ENCODE results near the gene SAMD13. TPM values are rescaled to one million over a fixed set of nuclear protein-coding genes. Genes with fewer than 3 reads are reported as not detected.

Gene SAMD13
- total and polyA plus RNA-seq, 2 of the 8 experiments (the other 6 are each of a cell fraction or from before 2014, with no cell fraction given) = 0.86 to 2.3 TPM

DNA sequence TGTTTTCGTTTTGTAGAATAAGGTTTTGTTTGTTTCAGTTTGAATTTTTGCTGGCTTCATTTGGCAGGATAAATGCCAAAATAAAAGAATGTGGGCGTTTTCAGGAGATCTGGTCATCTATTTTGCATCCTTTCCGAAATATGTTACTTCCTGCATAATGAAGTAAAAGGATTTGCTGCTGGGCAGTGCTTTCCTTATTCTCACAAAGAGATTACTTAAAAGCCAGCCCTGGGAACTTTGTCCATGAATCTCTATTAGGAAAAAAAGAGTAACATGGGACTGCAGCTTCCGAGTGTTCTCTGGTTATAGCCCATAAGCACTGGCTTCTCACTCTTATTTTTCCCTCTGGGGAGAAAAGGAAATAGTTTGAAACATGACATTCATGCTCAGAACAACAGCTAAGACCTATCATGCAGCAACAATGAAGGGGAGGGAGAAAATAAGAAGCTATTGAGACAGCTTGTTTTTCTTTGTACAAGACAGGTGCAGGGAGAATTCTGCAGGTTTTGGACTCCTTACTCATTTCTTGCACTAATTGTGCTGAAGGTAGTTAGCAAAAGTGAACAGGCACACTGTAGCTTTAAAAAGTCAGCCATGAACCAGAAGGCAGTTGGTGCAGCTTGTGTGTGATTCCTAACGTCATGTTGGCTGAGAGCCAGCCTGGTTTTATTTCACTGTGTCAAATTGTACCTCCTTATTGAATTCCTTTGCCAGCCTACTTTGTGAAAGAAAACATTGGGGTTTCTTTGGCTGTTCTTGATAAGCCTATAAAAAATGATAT, at the start of gene SAMD13 (continued):
- TF ChIP-seq, protein P1, sequence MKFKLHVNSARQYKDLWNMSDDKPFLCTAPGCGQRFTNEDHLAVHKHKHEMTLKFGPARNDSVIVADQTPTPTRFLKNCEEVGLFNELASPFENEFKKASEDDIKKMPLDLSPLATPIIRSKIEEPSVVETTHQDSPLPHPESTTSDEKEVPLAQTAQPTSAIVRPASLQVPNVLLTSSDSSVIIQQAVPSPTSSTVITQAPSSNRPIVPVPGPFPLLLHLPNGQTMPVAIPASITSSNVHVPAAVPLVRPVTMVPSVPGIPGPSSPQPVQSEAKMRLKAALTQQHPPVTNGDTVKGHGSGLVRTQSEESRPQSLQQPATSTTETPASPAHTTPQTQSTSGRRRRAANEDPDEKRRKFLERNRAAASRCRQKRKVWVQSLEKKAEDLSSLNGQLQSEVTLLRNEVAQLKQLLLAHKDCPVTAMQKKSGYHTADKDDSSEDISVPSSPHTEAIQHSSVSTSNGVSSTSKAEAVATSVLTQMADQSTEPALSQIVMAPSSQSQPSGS (IDR thresholded peaks at IDR 0.05; ENCODE audit: low read length) = no peak
- no peak for TF ChIP-seq POLR2AphosphoS5 (IDR thresholded peaks at IDR 0.05; ENCODE audit: low read depth, low read length)
- TF ChIP-seq CEBPB (IDR thresholded peaks at IDR 0.05; ENCODE audit: low read depth, low read length) = no peak
- TF ChIP-seq HDAC6 (IDR thresholded peaks at IDR 0.05; ENCODE audit: low read depth, low read length) = no peak
